Ramos (cell line): ENCODE measurements around the gene ALG11.
"Not testable (repeated sequence)": the region's sequence is repeated elsewhere in the genome, so short reads cannot be mapped to it uniquely, and the experiment has no call there.

Source experiments
- in situ Hi-C: fragments of 300-500 bp; cut with MboI; formaldehyde crosslinking; loops from one replicate; pipeline ENCODE4 v1.14.3; 2022; ENCODE audit warnings: low sequenced_read_pairs; ENCODE audit not compliant: unreplicated experiment

ALG11 gene

GRCh38 chr13:52025475-52026245 is 13.5 kb downstream of the ALG11 start:
- in situ Hi-C loops, result no loop called here

GRCh38 chr13:52026246-52026626 is 14.0 kb downstream of the ALG11 start:
- in situ Hi-C loops, result no loop called here

- in situ Hi-C loops, result no loop called here
These were observed 15.6 kb downstream of the ALG11 start for GRCh38 chr13:52027832-52028231.

GRCh38 chr13:52029569-52029968 is 17.4 kb downstream of the ALG11 start:
- in situ Hi-C loops, result no loop called here

- in situ Hi-C loops, result not testable (repeated sequence)
These were observed 18.2 kb downstream of the ALG11 start for GRCh38 chr13:52030401-52030800.

- in situ Hi-C loops, result no loop called here
These were observed 20.8 kb downstream of the ALG11 start for GRCh38 chr13:52033039-52033438.

- in situ Hi-C loops, result no loop called here
These were observed 22.5 kb downstream of the ALG11 start for GRCh38 chr13:52034616-52035226.

- in situ Hi-C loops, result no loop called here
These were observed 23.8 kb downstream of the ALG11 start for GRCh38 chr13:52036037-52036436.

GRCh38 chr13:52043675-52044074 is 31.5 kb downstream of the ALG11 start:
- in situ Hi-C loops, result no loop called here

- in situ Hi-C loops, result no loop called here
These were observed 35.3 kb downstream of the ALG11 start for GRCh38 chr13:52047463-52047862.

- in situ Hi-C loops, result no loop called here
These were observed 36.3 kb downstream of the ALG11 start for GRCh38 chr13:52048516-52048915.

GRCh38 chr13:52051400-52051799 is 39.2 kb downstream of the ALG11 start:
- in situ Hi-C loops, result no loop called here

GRCh38 chr13:52053460-52053859 is 41.3 kb downstream of the ALG11 start:
- in situ Hi-C loops, result no loop called here

GRCh38 chr13:52061064-52061463 is 48.9 kb downstream of the ALG11 start:
- in situ Hi-C loops, result not testable (repeated sequence)

- in situ Hi-C loops, result no loop called here
These were observed 49.4 kb downstream of the ALG11 start for GRCh38 chr13:52061587-52061986.

- in situ Hi-C loops, result no loop called here
These were observed 55.0 kb downstream of the ALG11 start for GRCh38 chr13:52067237-52067636.

- in situ Hi-C loops, result no loop called here
These were observed 58.8 kb downstream of the ALG11 start for GRCh38 chr13:52070929-52071523.
